Skin epidermis (tissue), 12 donors: ENCODE data around the gene ATF5.

Experiments
- H3K27ac ChIP-seq, 21 experiments: fragments of 200-600 bp; sonication (generic) in 11 of 21; one replicate each; pipeline ENCODE4 v1.5.0; 2020; ENCODE audit warnings: mild to moderate bottlenecking in 3 of 21, inconsistent platforms in 2 of 21, moderate library complexity in 2 of 21
- H3K4me3 ChIP-seq, 7 experiments: fragments of 200-600 bp; sonication (generic) in 2 of 7; one replicate each; pipeline ENCODE4 v1.5.0; 2020; ENCODE audit warnings: inconsistent platforms in 2 of 7, mild to moderate bottlenecking in 2 of 7, moderate library complexity in 1 of 7

Gene ATF5, protein sequence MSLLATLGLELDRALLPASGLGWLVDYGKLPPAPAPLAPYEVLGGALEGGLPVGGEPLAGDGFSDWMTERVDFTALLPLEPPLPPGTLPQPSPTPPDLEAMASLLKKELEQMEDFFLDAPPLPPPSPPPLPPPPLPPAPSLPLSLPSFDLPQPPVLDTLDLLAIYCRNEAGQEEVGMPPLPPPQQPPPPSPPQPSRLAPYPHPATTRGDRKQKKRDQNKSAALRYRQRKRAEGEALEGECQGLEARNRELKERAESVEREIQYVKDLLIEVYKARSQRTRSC

GRCh38 chr19:49929121-49929610 lies at the start of gene ATF5, which contains the start of gene NUP62:
Gene ATF5, plus strand, starts transcription at chr19:49929205. Its CDS starts 1,646 bp downstream, at chr19:49930851.
Gene NUP62, minus strand, starts transcription at chr19:49929504. Its CDS starts 19,697 bp downstream, at chr19:49909807.
- H3K4me3 ChIP-seq: peak within 1 kb of the TSS; percentile 54 to 99 (median 79)
- H3K27ac ChIP-seq: peak within 1 kb of the TSS; percentile 54 to 100 (median 95)

GRCh38 chr19:49879243-49879963 lies 49.6 kb upstream of the ATF5 start:
- Histone ChIP-seq H3K4me3 (no peak overlapping the region), H3K27ac (peak overlapping the region in 2 of 21 experiments; percentile 100)

DNA sequence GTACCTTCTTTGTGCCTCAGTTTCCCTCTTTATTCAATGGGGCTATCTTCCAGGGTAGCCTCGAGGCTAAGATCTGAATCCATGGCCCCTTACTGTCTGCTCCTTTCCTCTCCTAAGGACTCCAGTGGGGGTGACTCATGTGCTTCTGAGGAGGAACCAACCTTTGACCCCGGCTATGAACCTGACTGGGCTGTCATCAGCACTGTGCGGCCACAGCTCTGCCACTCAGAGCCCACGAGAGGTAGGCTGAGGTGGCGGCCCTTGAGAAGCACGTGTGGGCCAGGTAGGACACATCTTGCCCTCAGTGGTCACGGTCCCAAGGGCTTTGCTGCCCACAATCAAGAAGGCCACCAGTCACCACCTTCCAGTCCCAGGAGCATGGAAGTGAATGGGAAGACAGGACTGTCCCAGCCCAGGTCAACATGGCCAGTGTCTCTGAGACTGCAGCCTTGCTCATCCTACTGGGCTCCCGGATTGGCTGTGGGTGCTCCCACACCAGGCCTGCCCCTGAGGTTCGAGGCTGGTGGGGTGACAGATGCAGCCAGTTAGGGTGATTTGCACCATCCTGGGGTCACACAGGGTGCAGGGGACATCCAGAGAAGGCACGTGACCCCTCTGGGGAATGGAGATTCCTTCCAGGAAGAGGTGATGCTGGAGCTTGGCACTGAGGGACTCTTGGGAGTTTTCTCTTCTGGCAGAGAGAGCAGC lies 48.7 kb upstream of the ATF5 start:
- H3K27ac ChIP-seq: no peak overlapping the region
- H3K4me3 ChIP-seq: no peak overlapping the region

DNA sequence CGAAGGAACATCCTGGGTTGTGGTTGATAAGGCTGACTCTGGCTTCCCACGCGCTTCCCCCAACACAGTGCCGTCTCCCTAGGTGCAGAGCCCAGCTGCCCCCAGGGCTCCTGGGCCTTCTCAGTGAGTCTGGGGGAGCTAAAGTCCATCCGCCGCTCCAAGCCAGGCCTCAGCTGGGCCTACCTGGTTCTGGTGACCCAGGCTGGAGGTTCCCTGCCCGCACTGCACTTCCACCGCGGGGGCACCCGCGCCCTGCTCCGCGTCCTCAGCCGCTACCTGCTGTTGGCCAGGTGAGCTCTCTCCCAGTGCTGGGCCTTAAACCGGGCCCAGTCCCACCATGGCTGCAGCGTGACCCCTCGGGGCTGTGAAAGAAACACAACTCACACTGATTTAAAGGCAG lies 47.8 kb upstream of the ATF5 start:
- no peak overlapping the region for H3K4me3 ChIP-seq
- no peak overlapping the region for H3K27ac ChIP-seq

DNA sequence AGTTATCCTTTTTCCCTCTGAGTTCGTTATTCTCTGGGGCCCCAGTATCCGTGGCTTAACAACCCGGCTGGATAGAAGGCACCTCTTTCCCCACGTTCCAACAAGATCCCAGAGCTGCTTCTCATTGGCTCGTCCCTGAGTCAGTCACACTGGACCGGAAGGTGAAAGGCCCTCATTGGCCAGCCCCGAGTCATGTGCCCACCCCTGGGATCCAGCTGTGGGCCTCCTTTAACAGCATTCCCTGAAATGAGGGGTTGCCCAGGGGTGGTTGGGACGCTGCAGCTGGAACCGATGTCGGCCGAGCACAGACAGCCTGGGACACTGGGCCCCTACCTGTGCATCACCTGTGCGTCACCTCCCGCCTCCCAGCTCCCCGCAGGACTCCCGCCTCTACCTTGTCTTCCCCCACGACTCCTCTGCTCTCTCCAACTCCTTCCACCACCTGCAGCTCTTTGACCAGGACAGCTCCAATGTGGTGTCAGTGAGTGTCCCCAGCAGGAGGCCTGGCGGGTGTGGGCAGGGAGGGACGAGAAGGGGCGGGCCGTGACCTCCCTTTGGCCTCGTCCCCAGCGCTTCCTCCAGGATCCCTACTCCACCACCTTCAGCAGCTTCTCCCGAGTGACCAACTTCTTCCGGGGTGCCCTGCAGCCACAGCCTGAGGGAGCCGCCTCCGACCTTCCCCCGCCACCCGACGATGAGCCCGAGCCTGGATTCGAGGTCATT lies 47.2 kb upstream of the ATF5 start:
- no peak overlapping the region for H3K27ac ChIP-seq
- H3K4me3 ChIP-seq: no peak overlapping the region

GRCh38 chr19:49882643-49883042 lies 46.4 kb upstream of the ATF5 start:
- no peak overlapping the region for H3K4me3 ChIP-seq
- no peak overlapping the region for H3K27ac ChIP-seq

DNA sequence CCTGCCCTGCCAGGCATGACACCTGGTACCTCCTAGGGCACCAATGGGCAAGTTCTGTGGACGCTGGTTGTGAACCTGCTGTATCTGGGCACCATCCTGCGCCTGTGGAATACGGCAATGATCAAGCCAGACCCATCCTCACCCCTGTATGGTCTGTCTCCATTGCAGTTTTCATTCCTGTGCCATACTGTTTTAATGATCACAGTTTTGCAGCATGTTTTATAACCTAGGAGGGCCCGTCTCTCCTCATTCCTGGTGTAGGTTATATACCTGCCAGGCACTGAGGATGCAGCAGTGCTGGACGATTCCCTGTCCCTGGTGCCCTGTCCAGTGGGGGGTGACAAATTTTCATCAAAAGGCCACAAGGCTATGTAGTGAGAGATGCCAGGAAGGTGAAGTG lies 45.9 kb upstream of the ATF5 start:
- Histone ChIP-seq H3K4me3 (no peak overlapping the region), H3K27ac (no peak overlapping the region)

DNA sequence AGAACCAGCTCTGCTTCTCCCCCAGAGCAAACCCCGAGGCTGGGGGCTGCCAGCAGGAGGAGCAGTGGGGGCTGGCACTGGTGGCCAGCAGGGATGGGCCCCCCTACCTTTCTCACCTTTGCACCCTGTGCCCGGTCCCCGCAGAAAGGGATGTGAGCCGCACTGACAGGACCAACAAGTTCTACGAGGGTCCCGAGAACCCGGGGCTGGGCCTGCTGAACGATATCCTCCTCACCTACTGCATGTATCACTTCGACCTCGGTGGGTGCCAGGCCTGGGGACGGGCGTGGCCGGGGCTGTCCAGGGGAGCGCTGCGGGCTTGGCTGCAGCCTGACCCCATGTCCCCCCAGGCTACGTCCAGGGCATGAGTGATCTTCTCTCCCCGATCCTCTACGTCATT lies 44.9 kb upstream of the ATF5 start:
- H3K27ac ChIP-seq: no peak overlapping the region
- no peak overlapping the region for H3K4me3 ChIP-seq

DNA sequence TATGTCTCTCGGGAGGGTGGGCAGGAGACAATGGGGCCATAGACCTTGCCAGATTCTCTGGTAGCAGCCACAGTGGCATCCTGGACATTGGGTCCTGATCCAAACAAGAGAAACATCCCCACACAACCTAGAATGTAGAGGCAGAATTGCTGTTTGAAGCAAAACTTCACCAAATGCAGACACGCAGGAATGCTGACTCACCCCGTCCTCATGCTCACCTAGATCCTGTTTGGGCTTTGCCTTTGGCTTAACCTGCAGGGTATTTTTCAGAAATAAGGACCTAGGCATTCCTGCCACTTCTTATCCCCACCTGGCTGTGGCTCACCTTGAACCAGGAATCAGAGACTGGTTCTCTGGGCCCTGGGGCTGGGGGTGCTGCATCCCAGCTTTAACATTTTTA lies 44.2 kb upstream of the ATF5 start:
- Histone ChIP-seq H3K4me3 (no peak overlapping the region), H3K27ac (no peak overlapping the region)

DNA sequence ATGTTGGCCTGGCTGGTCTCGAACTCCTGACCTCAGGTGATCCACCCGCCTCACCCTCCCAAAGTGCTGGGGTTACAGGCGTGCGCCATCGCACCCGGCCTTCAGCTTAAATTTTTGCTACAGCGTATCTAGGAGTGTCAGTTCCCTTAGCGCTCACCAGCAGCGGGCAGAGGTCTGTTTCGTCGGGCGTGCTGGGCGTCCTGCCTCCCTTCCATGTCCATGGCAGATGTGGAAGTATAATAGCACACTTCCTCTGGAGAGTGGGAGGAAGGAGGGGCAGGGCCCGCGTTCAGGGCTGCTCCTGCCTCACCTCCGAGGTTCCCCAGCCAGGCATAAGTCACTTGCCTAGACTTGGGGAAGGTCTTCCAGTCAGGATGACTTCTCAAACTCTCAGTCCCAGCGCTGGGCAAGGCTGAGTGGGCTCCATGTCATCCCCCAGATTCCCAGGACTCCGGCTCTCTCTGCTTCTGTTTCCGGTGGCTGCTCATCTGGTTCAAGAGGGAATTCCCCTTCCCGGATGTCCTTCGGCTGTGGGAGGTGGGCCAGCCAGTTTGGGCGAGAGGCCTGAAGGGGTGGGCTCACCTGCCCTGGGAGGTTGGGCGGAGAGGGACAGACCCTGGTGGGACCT lies 41.9 kb upstream of the ATF5 start:
- H3K4me3 ChIP-seq: no peak overlapping the region
- H3K27ac ChIP-seq: peak overlapping the region in 1 of 21 experiments; percentile 6

GRCh38 chr19:49887665-49888509 lies 41.1 kb upstream of the ATF5 start:
- no peak overlapping the region for H3K4me3 ChIP-seq

DNA sequence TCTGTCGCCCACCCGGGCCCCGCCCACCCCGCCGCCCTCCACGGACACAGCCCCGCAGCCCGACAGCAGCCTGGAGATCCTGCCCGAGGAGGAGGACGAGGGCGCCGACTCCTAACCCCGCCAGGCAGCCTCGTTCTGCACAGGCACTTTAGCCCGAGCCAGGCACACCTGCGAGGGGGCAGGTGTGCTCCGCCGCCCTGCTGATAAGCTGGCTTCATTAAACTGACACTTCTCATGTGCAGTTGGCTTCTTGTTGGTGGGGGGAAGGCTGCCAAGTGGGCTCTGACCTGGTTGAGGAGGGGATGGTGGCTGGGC lies 40.5 kb upstream of the ATF5 start:
- Histone ChIP-seq H3K4me3 (no peak overlapping the region), H3K27ac (no peak overlapping the region)

More at GRCh38 chr19:49887665-49888509, 41.1 kb upstream of the ATF5 start:
- peak overlapping the region in 1 of 21 experiments; percentile 6 for H3K27ac ChIP-seq

DNA sequence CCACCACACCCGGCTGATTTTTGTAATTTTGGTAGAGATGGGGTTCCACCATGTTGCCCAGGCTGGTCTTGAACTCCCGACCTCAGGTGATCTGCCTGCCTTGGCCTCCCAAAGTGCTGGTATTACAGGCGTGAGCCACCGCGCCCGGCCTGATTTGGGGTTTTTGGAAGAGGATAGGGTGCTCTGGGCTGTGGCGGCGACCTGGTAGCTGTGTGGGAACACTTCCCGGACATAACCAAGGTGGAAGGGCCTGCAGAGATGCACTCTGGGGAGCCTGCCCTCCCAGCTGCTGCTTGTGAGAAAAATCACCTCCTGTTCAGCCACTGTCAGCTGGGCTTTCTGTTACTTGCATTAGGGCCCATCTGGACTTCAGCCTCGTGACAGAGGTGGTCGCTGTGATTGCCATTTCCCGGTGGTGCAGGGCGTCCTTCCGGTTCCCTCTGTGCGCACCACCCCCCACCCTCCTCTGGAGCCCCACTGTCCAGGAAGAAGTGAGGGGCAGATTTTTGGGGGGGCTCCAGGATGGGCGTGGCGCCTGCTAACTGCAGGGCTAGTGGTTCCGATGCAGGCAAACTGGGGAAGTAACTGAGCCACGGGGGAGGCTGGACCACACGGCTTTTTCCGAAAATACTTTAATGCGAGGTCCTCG lies 39.8 kb upstream of the ATF5 start:
- no peak overlapping the region for H3K4me3 ChIP-seq
- no peak overlapping the region for H3K27ac ChIP-seq

- peak overlapping the region; percentile 2 to 37 (median 26) for H3K4me3 ChIP-seq
- peak overlapping the region in 6 of 21 experiments; percentile 11 to 65 (median 28) for H3K27ac ChIP-seq
Observed at GRCh38 chr19:49889687-49890348, 39.2 kb upstream of the ATF5 start.

- Histone ChIP-seq H3K27ac (peak overlapping the region in 8 of 21 experiments; percentile 11 to 65 (median 36)), H3K4me3 (peak overlapping the region; percentile 2 to 37 (median 26))
Observed at GRCh38 chr19:49890349-49891311, 38.4 kb upstream of the ATF5 start.

DNA sequence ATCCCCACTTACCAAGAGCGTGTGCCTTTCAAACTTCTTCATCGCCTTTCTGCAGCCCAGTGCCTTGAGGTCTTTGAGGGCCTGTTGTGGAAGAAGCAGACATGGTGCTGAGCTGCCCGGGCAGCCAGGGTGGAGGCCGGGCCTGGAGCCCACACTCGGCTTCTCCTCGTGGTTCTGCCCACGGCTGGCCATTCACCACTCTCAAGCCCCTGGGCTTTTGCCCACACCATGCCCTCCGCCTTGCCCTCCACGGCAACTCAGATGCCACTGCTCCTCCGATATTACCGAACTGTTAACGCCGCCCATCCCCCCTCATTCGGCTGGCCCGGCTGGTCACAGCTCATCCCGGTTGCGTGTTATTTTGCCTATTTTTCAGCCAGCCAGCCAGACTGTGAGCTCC lies 37.6 kb upstream of the ATF5 start:
- Histone ChIP-seq H3K4me3 (no peak overlapping the region), H3K27ac (peak overlapping the region in 4 of 21 experiments; percentile 12 to 49 (median 35))
